HUDEP-2 (cell line): ENCODE results near the gene NRG3.

Source experiments
- DNase-seq, 76 experiments: peaks; one replicate each; lab custom pipeline; 2025; ENCODE audit not compliant: unreplicated experiment in 76 of 76; lab: John Stamatoyannopoulos, UW

NRG3 gene

GRCh38 chr10:82358486-82359099 lies 483.6 kb downstream of the NRG3 start:
- no peak for DNase-seq

GRCh38 chr10:82361256-82361655 lies 486.3 kb downstream of the NRG3 start:
- no peak for DNase-seq

- DNase-seq, result no peak
Measured at GRCh38 chr10:82377608-82378007, 502.6 kb downstream of the NRG3 start.

GRCh38 chr10:82378146-82378545 lies 503.2 kb downstream of the NRG3 start:
- no peak for DNase-seq

- no peak for DNase-seq
Measured at GRCh38 chr10:82383350-82383749, 508.4 kb downstream of the NRG3 start.

- no peak for DNase-seq
Measured at GRCh38 chr10:82390866-82391658, 516.1 kb downstream of the NRG3 start.

GRCh38 chr10:82391971-82392370 lies 517.0 kb downstream of the NRG3 start:
- DNase-seq, result no peak

GRCh38 chr10:82392533-82392932 lies 517.5 kb downstream of the NRG3 start:
- DNase-seq, result no peak

- no peak for DNase-seq
Measured at GRCh38 chr10:82394122-82394521, 519.1 kb downstream of the NRG3 start.

GRCh38 chr10:82394987-82395386 lies 520.0 kb downstream of the NRG3 start:
- no peak for DNase-seq

- DNase-seq, result no peak
Measured at GRCh38 chr10:82396886-82397285, 521.9 kb downstream of the NRG3 start.

- DNase-seq, result no peak
Measured at GRCh38 chr10:82397854-82398253, 522.9 kb downstream of the NRG3 start.

GRCh38 chr10:82399850-82400249 lies 524.9 kb downstream of the NRG3 start:
- no peak for DNase-seq

- no peak for DNase-seq
Measured at GRCh38 chr10:82400841-82401240, 525.8 kb downstream of the NRG3 start.

- no peak for DNase-seq
Measured at GRCh38 chr10:82402906-82403401, 528.0 kb downstream of the NRG3 start.

- DNase-seq, result no peak
Measured at GRCh38 chr10:82409671-82410070, 534.7 kb downstream of the NRG3 start.

- DNase-seq, result no peak
Measured at GRCh38 chr10:82411416-82411815, 536.4 kb downstream of the NRG3 start.

GRCh38 chr10:82420001-82420400 lies 545.0 kb downstream of the NRG3 start:
- no peak for DNase-seq

GRCh38 chr10:82429302-82429701 lies 554.3 kb downstream of the NRG3 start:
- no peak for DNase-seq

GRCh38 chr10:82438277-82438676 lies 563.3 kb downstream of the NRG3 start:
- DNase-seq, result no peak

GRCh38 chr10:82440775-82441174 lies 565.8 kb downstream of the NRG3 start:
- DNase-seq, result no peak

GRCh38 chr10:82452046-82452445 lies 577.1 kb downstream of the NRG3 start:
- no peak for DNase-seq
